B cell (primary cell): Measurements from ENCODE around the gene BOC. TPM values are rescaled to one million over a fixed set of nuclear protein-coding genes. Genes with fewer than 3 reads are reported as not detected.

Experiments used
- ATAC-seq: fragments of 200-7000 bp; cut with Tn5 transposase; one replicate; pipeline ENCODE4 v1.10.0; 2021; ENCODE audit warnings: low read depth, mild to moderate bottlenecking, moderate number of reproducible peaks, moderate library complexity
- CTCF ChIA-PET: fragments of 350-600 bp; sonication (Branson Sonifier 250); formaldehyde crosslinking; loops from one replicate; lab custom pipeline; 2021; ENCODE audit warnings: antibody characterized with exemption, inconsistent platforms; lab: Charles Lee
- POLR2A ChIA-PET: fragments of 350-600 bp; sonication (Branson Sonifier 250); formaldehyde crosslinking; loops from one replicate; lab custom pipeline; 2021; ENCODE audit warnings: antibody characterized with exemption; lab: Charles Lee
- DNase-seq: peaks from one replicate; pipeline ENCODE4 v3.0.0; 2013
- H2AFZ ChIP-seq: 2 replicates; pipeline ENCODE4 v1.6.1; 2012; ENCODE audit warnings: mild to moderate bottlenecking, low read depth, low read length; ENCODE audit not compliant: insufficient read depth, poor library complexity, severe bottlenecking
- H3K27ac ChIP-seq, 2 donors: 1 replicate in 1 of 2; 2 replicates in 1 of 2; pipeline ENCODE4 v1.5.1; 2012 to 2013; ENCODE audit warnings: low read length in 2 of 2, mild to moderate bottlenecking in 2 of 2, moderate library complexity in 1 of 2
- H3K27me3 ChIP-seq, 4 experiments: fragments of 200-600 bp in 1 of 4; sonication (generic) in 1 of 4; replicated peaks in 1 of 4; 1 replicate in 2 of 4; 2 replicates in 2 of 4; pipeline versions ENCODE4 v1.6.1 to v1.7.0; 2013 to 2016; ENCODE audit warnings: low read length in 3 of 4, mild to moderate bottlenecking in 2 of 4, mixed read lengths in 1 of 4, moderate library complexity in 1 of 4; ENCODE audit not compliant: insufficient read depth in 4 of 4, control insufficient read depth in 3 of 4; ENCODE audit errors: control extremely low read depth in 1 of 4
- H3K36me3 ChIP-seq, 2 experiments: replicated peaks in 1 of 2; 1 replicate in 1 of 2; 2 replicates in 1 of 2; pipeline versions ENCODE4 v1.6.1 to v1.7.1; 2013; ENCODE audit warnings: low read length in 1 of 2; ENCODE audit not compliant: insufficient read depth in 2 of 2, control insufficient read depth in 1 of 2; ENCODE audit errors: control extremely low read depth in 1 of 2, extremely low read depth in 1 of 2
- H3K4me1 ChIP-seq, 2 donors: fragments of 200-600 bp in 1 of 2; sonication (generic) in 1 of 2; 1 replicate in 1 of 2; 2 replicates in 1 of 2; pipeline versions ENCODE4 v1.5.1 to v1.6.1; 2013 to 2017; ENCODE audit warnings: low read length in 2 of 2; ENCODE audit not compliant: control insufficient read depth in 2 of 2, insufficient read depth in 2 of 2
- H3K4me2 ChIP-seq: replicated peaks from 2 replicates; pipeline ENCODE3; 2012; ENCODE audit warnings: mild to moderate bottlenecking, low read depth, low read length; ENCODE audit not compliant: poor library complexity, severe bottlenecking
- H3K4me3 ChIP-seq, 5 experiments: fragments of 200-600 bp in 1 of 5; sonication (generic) in 1 of 5; 1 replicate in 3 of 5; 2 replicates in 2 of 5; pipeline versions ENCODE4 v1.5.1 to v1.7.0; 2011 to 2016; ENCODE audit warnings: low read length in 4 of 5, mild to moderate bottlenecking in 4 of 5, low read depth in 2 of 5, control low read depth in 1 of 5, moderate library complexity in 1 of 5; ENCODE audit not compliant: insufficient read depth in 1 of 5; ENCODE audit errors: control extremely low read depth in 1 of 5, extremely low read depth in 1 of 5
- H3K79me2 ChIP-seq: fragments of 200-600 bp; sonication (generic); one replicate; pipeline ENCODE4 v1.6.0; 2016; ENCODE audit warnings: low read length; ENCODE audit not compliant: control insufficient read depth, insufficient read depth
- H3K9ac ChIP-seq: fragments of 200-600 bp; sonication (generic); 2 replicates; pipeline ENCODE4 v1.6.1; 2017; ENCODE audit warnings: mild to moderate bottlenecking, low read length, moderate library complexity
- H3K9me3 ChIP-seq, 3 donors: one replicate each; pipeline versions ENCODE4 v1.6.1 to v1.7.1; 2013; ENCODE audit warnings: low read length in 2 of 3; ENCODE audit not compliant: control insufficient read depth in 2 of 3, insufficient read depth in 1 of 3; ENCODE audit errors: control extremely low read depth in 1 of 3
- H4K20me1 ChIP-seq: 2 replicates; pipeline ENCODE4 v1.6.0; 2012; ENCODE audit warnings: mild to moderate bottlenecking, low read length; ENCODE audit not compliant: insufficient read depth, control insufficient read depth, poor library complexity, severe bottlenecking
- H3K27ac Mint-ChIP-seq: one replicate; pipeline ENCODE4 v1.8.0; 2021; ENCODE audit warnings: mixed read lengths
- H3K27me3 Mint-ChIP-seq: one replicate; pipeline ENCODE4 v1.8.0; 2021; ENCODE audit warnings: mixed read lengths
- H3K4me1 Mint-ChIP-seq: one replicate; pipeline ENCODE4 v1.8.0; 2021; ENCODE audit warnings: mixed read lengths
- H3K4me3 Mint-ChIP-seq: one replicate; pipeline ENCODE4 v1.8.0; 2021; ENCODE audit warnings: mixed read lengths
- H3K9me3 Mint-ChIP-seq: one replicate; pipeline ENCODE4 v1.8.0; 2022; ENCODE audit warnings: mixed read lengths; ENCODE audit not compliant: insufficient read depth
- CTCF ChIP-seq: fragments of 200-600 bp; IDR thresholded peaks from one replicate; pipeline ENCODE4 v1.8.0; 2022; ENCODE audit warnings: antibody characterized with exemption, mild to moderate bottlenecking
- EZH2 ChIP-seq: IDR thresholded peaks from 2 replicates; pipeline ENCODE4 v1.6.1; 2012; ENCODE audit warnings: borderline replicate concordance, low read depth, mild to moderate bottlenecking, moderate library complexity, low read length; ENCODE audit not compliant: insufficient read depth, poor library complexity, severe bottlenecking
- WGBS: methylation state at CpG from one replicate; pipeline ENCODE4 v1.1.5; 2013; ENCODE audit warnings: missing lambda C conversion rate; ENCODE audit not compliant: insufficient coverage; 5-methylcytosine and 5-hydroxymethylcytosine counted together
- intact Hi-C: fragments of 100-400 bp; cut with micrococcal nuclease; formaldehyde crosslinking; loops from one replicate; pipeline ENCODE4 v1.10.0; 2022
- polyA plus RNA-seq: library from polyadenylated mRNA; depleted of rRNA; stranded (reverse); fragments of >200 nt; gene quantifications from 2 replicates; pipeline ENCODE4 v1.2.3, GENCODE V29; 2012
- total RNA-seq, 2 donors: library from RNA; stranded (reverse); fragments of 120-200 nt in 1 of 2; gene quantifications; 1 replicate in 1 of 2; 2 replicates in 1 of 2; pipeline versions ENCODE4 v1.2.3 to v1.2.4, GENCODE V29; 2013 to 2022

BOC gene
- total and polyA plus RNA-seq, 2 donors (not counting 1 experiment from before 2014, with no cell fraction given): 0.12 to 2.0 TPM

- Histone ChIP-seq H3K4me1 (no peaks in the 10 kb centered on the region), H3K27me3 (peaks cover 0 to 3% (median 0%) of the 10 kb centered on the region in 4 experiments), H3K27ac (no peak overlapping the region), H3K4me3 (no peak overlapping the region), H4K20me1 (no peaks in the 10 kb centered on the region), H2AFZ (no peak overlapping the region), H3K9ac (no peak overlapping the region), H3K4me2 (no peak overlapping the region), H3K9me3 (no peaks in the 10 kb centered on the region), H3K79me2 (no peaks in the 10 kb centered on the region), H3K36me3 (no peaks in the 10 kb centered on the region)
- Mint-ChIP-seq H3K9me3 (no peaks in the 10 kb centered on the region), H3K4me3 (no peak overlapping the region), H3K27me3 (peaks cover 15% of the 10 kb centered on the region), H3K4me1 (no peaks in the 10 kb centered on the region), H3K27ac (no peak overlapping the region)
- ATAC-seq (no peak), DNase-seq (no peak)
- 96% methylated on average over 7 of the region's 9 CpGs for WGBS
- TF ChIP-seq CTCF (no peak), EZH2 (no peak)
- intact Hi-C loops: no loop called here
- POLR2A ChIA-PET: no interaction called here
- CTCF ChIA-PET: no interaction called here
Observed at GRCh38 chr3:113233497-113233896, 22.1 kb downstream of the BOC start.

- WGBS: 100% methylated on average over 2 of the region's 3 CpGs
- CTCF ChIA-PET: no interaction called here
- H3K27ac ChIP-seq: no peak overlapping the region
Observed at GRCh38 chr3:113234028-113234427, 22.7 kb downstream of the BOC start.

More at GRCh38 chr3:113234028-113234427, 22.7 kb downstream of the BOC start:
- TF ChIP-seq EZH2: no peak
- no peak for TF ChIP-seq CTCF
- no peak overlapping the region for H2AFZ ChIP-seq
- no peaks in the 10 kb centered on the region for H3K79me2 ChIP-seq
- Mint-ChIP-seq H3K9me3 (no peaks in the 10 kb centered on the region), H3K4me1 (no peaks in the 10 kb centered on the region), H3K27ac (no peak overlapping the region), H3K27me3 (peaks cover 15% of the 10 kb centered on the region), H3K4me3 (no peak overlapping the region)
- no peaks in the 10 kb centered on the region for H3K36me3 ChIP-seq
- intact Hi-C loops: no loop called here
- ATAC-seq (no peak), DNase-seq (no peak)
- POLR2A ChIA-PET: no interaction called here
- no peak overlapping the region for H3K9ac ChIP-seq
- H3K9me3 ChIP-seq: no peaks in the 10 kb centered on the region
- peaks cover 0 to 3% (median 0%) of the 10 kb centered on the region in 4 experiments for H3K27me3 ChIP-seq
- no peaks in the 10 kb centered on the region for H4K20me1 ChIP-seq
- no peak overlapping the region for H3K4me3 ChIP-seq
- no peak overlapping the region for H3K4me2 ChIP-seq
- no peaks in the 10 kb centered on the region for H3K4me1 ChIP-seq
